Body of pancreas (tissue), 4 donors: ENCODE results near the gene C11orf24.

Source experiments
- CTCF ChIP-seq, 7 experiments: fragments of 450-650 bp in 4 of 7; fragments of 200-600 bp in 3 of 7; sonication (generic) in 3 of 7; IDR thresholded peaks; one replicate each; pipeline ENCODE4 v1.5.1; 2016 to 2019; ENCODE audit warnings: antibody characterized with exemption in 7 of 7
- POLR2A ChIP-seq, 3 donors: fragments of 450-650 bp; IDR thresholded peaks; one replicate each; pipeline ENCODE4 v1.6.1; 2016; ENCODE audit warnings: antibody characterized with exemption in 3 of 3, mild to moderate bottlenecking in 2 of 3

DNA sequence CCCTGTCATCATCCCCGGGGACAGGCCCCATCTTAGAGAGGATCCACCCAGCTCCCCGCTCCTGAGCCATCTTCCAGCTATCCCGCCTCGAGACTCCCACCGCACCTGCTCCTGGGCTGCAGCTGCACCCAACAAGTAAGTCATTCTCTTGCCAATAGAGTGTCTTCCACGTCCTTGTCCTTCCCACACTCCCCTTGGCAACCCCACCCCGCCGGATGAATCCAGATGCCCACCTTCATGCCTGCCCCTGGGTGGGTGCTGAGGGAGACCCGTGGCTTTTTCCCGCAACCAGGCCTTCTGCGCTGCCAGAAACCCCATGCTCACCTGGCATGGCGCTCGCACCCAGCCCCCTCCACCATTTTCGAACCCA is 11.1 kb upstream of the C11orf24 start:
- TF ChIP-seq CTCF (IDR thresholded peaks at IDR 0.05) (no peak), POLR2A (IDR thresholded peaks at IDR 0.05) (no peak)
